ENCODE results near the gene VPS37D.

Gene VPS37D

GRCh38 chr7:73678862-73679261 is 11.2 kb downstream of the VPS37D start:
- no peak for DNase-seq (ENCODE audit: low read depth in 3 of 3, low spot score in 1 of 3)

GRCh38 chr7:73679709-73680108 is 12.1 kb downstream of the VPS37D start:
- no peak for DNase-seq (ENCODE audit: low read depth in 3 of 3, low spot score in 1 of 3)

GRCh38 chr7:73680501-73680900 is 12.9 kb downstream of the VPS37D start:
- DNase-seq (ENCODE audit: low read depth in 3 of 3, low spot score in 1 of 3), result no peak

- DNase-seq (ENCODE audit: low read depth in 3 of 3, low spot score in 1 of 3), result no peak
Measured at GRCh38 chr7:73681031-73681430, 13.4 kb downstream of the VPS37D start.

- no peak for DNase-seq (ENCODE audit: low read depth in 3 of 3, low spot score in 1 of 3)
Measured at GRCh38 chr7:73682745-73683055, 15.1 kb downstream of the VPS37D start.

- peak; percentile 88 to 96 (median 91) for DNase-seq (ENCODE audit: low read depth in 3 of 3, low spot score in 1 of 3)
Measured at GRCh38 chr7:73683056-73683787, 15.6 kb downstream of the VPS37D start, which contains the start of the genes BUD23 and DNAJC30. BUD23 (plus strand) TSS chr7:73683597; CDS start chr7:73683626, 29 bp downstream. DNAJC30 (minus strand) TSS chr7:73683453; CDS start chr7:73683423, 30 bp downstream.

- no peak for DNase-seq (ENCODE audit: low read depth in 3 of 3, low spot score in 1 of 3)
Measured at GRCh38 chr7:73683788-73684693, 16.4 kb downstream of the VPS37D start.

GRCh38 chr7:73685311-73685710 is 17.7 kb downstream of the VPS37D start:
- no peak for DNase-seq (ENCODE audit: low read depth in 3 of 3, low spot score in 1 of 3)

GRCh38 chr7:73688288-73688687 is 20.7 kb downstream of the VPS37D start:
- DNase-seq (ENCODE audit: low read depth in 3 of 3, low spot score in 1 of 3), result no peak

- no peak for DNase-seq (ENCODE audit: low read depth in 3 of 3, low spot score in 1 of 3)
Measured at GRCh38 chr7:73690646-73691045, 23.0 kb downstream of the VPS37D start.

- DNase-seq (ENCODE audit: low read depth in 3 of 3, low spot score in 1 of 3), result no peak
Measured at GRCh38 chr7:73696372-73696771, 28.7 kb downstream of the VPS37D start.

- DNase-seq (ENCODE audit: low read depth in 3 of 3, low spot score in 1 of 3), result no peak
Measured at GRCh38 chr7:73698410-73698809, 30.8 kb downstream of the VPS37D start.

- DNase-seq (ENCODE audit: low read depth in 3 of 3, low spot score in 1 of 3), result no peak
Measured at GRCh38 chr7:73699370-73700068, 31.9 kb downstream of the VPS37D start.

GRCh38 chr7:73700069-73700423 is 32.4 kb downstream of the VPS37D start:
- no peak for DNase-seq (ENCODE audit: low read depth in 3 of 3, low spot score in 1 of 3)

- DNase-seq (ENCODE audit: low read depth in 3 of 3, low spot score in 1 of 3), result no peak
Measured at GRCh38 chr7:73700581-73701134, 33.0 kb downstream of the VPS37D start.

- no peak for DNase-seq (ENCODE audit: low read depth in 3 of 3, low spot score in 1 of 3)
Measured at GRCh38 chr7:73701357-73701995, 33.8 kb downstream of the VPS37D start.

GRCh38 chr7:73702226-73702625 is 34.6 kb downstream of the VPS37D start:
- DNase-seq (ENCODE audit: low read depth in 3 of 3, low spot score in 1 of 3), result no peak

- no peak for DNase-seq (ENCODE audit: low read depth in 3 of 3, low spot score in 1 of 3)
Measured at GRCh38 chr7:73702665-73703064, 35.0 kb downstream of the VPS37D start.

GRCh38 chr7:73703225-73703624 is 35.6 kb downstream of the VPS37D start:
- no peak for DNase-seq (ENCODE audit: low read depth in 3 of 3, low spot score in 1 of 3)

GRCh38 chr7:73703757-73704639 is 36.4 kb downstream of the VPS37D start:
- no peak for DNase-seq (ENCODE audit: low read depth in 3 of 3, low spot score in 1 of 3)
